Neuron (in vitro differentiated cells): ENCODE measurements around the gene GSG1L.

Source experiments
- H2AFZ ChIP-seq: one replicate; pipeline ENCODE4 v1.6.1; 2013; ENCODE audit warnings: low read depth, mild to moderate bottlenecking, inconsistent platforms, low read length, moderate library complexity
- H3K27me3 ChIP-seq: one replicate; pipeline ENCODE4 v1.6.1; 2013; ENCODE audit warnings: low read length; ENCODE audit not compliant: insufficient read depth
- H3K36me3 ChIP-seq: one replicate; pipeline ENCODE4 v1.6.1; 2013; ENCODE audit warnings: low read length; ENCODE audit not compliant: insufficient read depth
- H3K4me1 ChIP-seq: one replicate; pipeline ENCODE4 v1.6.1; 2013; ENCODE audit warnings: low read length; ENCODE audit not compliant: insufficient read depth
- H3K4me3 ChIP-seq: 2 replicates; pipeline ENCODE4 v1.5.1; 2013; ENCODE audit warnings: mild to moderate bottlenecking, low read length, moderate library complexity
- H3K9me3 ChIP-seq: one replicate; pipeline ENCODE4 v1.6.1; 2013; ENCODE audit warnings: low read length

Gene GSG1L

GRCh38 chr16:28087675-28088300 is 24.3 kb upstream of the GSG1L start:
- no peaks in the 10 kb centered on the region for H3K4me1 ChIP-seq

GRCh38 chr16:28087140-28087660 is 23.7 kb upstream of the GSG1L start:
- Histone ChIP-seq H2AFZ (no peak overlapping the region), H3K4me1 (no peaks in the 10 kb centered on the region), H3K36me3 (no peaks in the 10 kb centered on the region), H3K9me3 (no peaks in the 10 kb centered on the region), H3K27me3 (no peaks in the 10 kb centered on the region), H3K4me3 (no peak overlapping the region)

More at GRCh38 chr16:28087675-28088300, 24.3 kb upstream of the GSG1L start:
- no peak overlapping the region for H2AFZ ChIP-seq
- H3K9me3 ChIP-seq: no peaks in the 10 kb centered on the region
- no peaks in the 10 kb centered on the region for H3K27me3 ChIP-seq
- no peaks in the 10 kb centered on the region for H3K36me3 ChIP-seq
- no peak overlapping the region for H3K4me3 ChIP-seq

GRCh38 chr16:28086186-28087139 is 22.9 kb upstream of the GSG1L start:
- Histone ChIP-seq H2AFZ (no peak overlapping the region), H3K4me1 (no peaks in the 10 kb centered on the region), H3K9me3 (no peaks in the 10 kb centered on the region), H3K4me3 (no peak overlapping the region), H3K36me3 (no peaks in the 10 kb centered on the region), H3K27me3 (no peaks in the 10 kb centered on the region)

- Histone ChIP-seq H3K9me3 (no peaks in the 10 kb centered on the region), H3K27me3 (no peaks in the 10 kb centered on the region), H3K4me1 (no peaks in the 10 kb centered on the region), H3K36me3 (no peaks in the 10 kb centered on the region), H2AFZ (no peak overlapping the region), H3K4me3 (no peak overlapping the region)
Observed at GRCh38 chr16:28085389-28086171, 22.1 kb upstream of the GSG1L start.

- Histone ChIP-seq H2AFZ (no peak overlapping the region), H3K36me3 (no peaks in the 10 kb centered on the region), H3K4me1 (no peaks in the 10 kb centered on the region), H3K4me3 (no peak overlapping the region), H3K9me3 (no peaks in the 10 kb centered on the region), H3K27me3 (no peaks in the 10 kb centered on the region)
Observed at GRCh38 chr16:28084209-28084608, 20.7 kb upstream of the GSG1L start.

GRCh38 chr16:28082624-28083023 is 19.1 kb upstream of the GSG1L start:
- H3K4me3 ChIP-seq: no peak overlapping the region

GRCh38 chr16:28081391-28081968 is 18.0 kb upstream of the GSG1L start:
- H3K4me1 ChIP-seq: no peaks in the 10 kb centered on the region

More at GRCh38 chr16:28082624-28083023, 19.1 kb upstream of the GSG1L start:
- Histone ChIP-seq H3K36me3 (no peaks in the 10 kb centered on the region), H2AFZ (no peak overlapping the region), H3K4me1 (no peaks in the 10 kb centered on the region), H3K27me3 (no peaks in the 10 kb centered on the region), H3K9me3 (no peaks in the 10 kb centered on the region)

GRCh38 chr16:28078261-28078660 is 14.7 kb upstream of the GSG1L start:
- Histone ChIP-seq H3K4me1 (no peaks in the 10 kb centered on the region), H3K27me3 (no peaks in the 10 kb centered on the region), H3K4me3 (no peak overlapping the region), H2AFZ (no peak overlapping the region), H3K9me3 (no peaks in the 10 kb centered on the region), H3K36me3 (no peaks in the 10 kb centered on the region)

More at GRCh38 chr16:28081391-28081968, 18.0 kb upstream of the GSG1L start:
- no peak overlapping the region for H3K4me3 ChIP-seq
- H3K27me3 ChIP-seq: no peaks in the 10 kb centered on the region
- H3K36me3 ChIP-seq: no peaks in the 10 kb centered on the region
- H3K9me3 ChIP-seq: no peaks in the 10 kb centered on the region
- H2AFZ ChIP-seq: no peak overlapping the region

- no peaks in the 10 kb centered on the region for H3K9me3 ChIP-seq
- H3K36me3 ChIP-seq: no peaks in the 10 kb centered on the region
- H3K4me3 ChIP-seq: no peak overlapping the region
- no peaks in the 10 kb centered on the region for H3K4me1 ChIP-seq
- no peak overlapping the region for H2AFZ ChIP-seq
- H3K27me3 ChIP-seq: peaks cover 3% of the 10 kb centered on the region
Observed at GRCh38 chr16:28073836-28074235, 10.3 kb upstream of the GSG1L start.

GRCh38 chr16:28072087-28072486 is 8.6 kb upstream of the GSG1L start:
- Histone ChIP-seq H3K4me3 (no peak overlapping the region), H3K4me1 (no peaks in the 10 kb centered on the region), H3K27me3 (peaks cover 10% of the 10 kb centered on the region), H3K36me3 (no peaks in the 10 kb centered on the region), H2AFZ (no peak overlapping the region), H3K9me3 (no peaks in the 10 kb centered on the region)

GRCh38 chr16:28069971-28070794 is 6.7 kb upstream of the GSG1L start:
- Histone ChIP-seq H2AFZ (no peak overlapping the region), H3K4me3 (no peak overlapping the region), H3K36me3 (no peaks in the 10 kb centered on the region), H3K4me1 (no peaks in the 10 kb centered on the region), H3K27me3 (peaks cover 25% of the 10 kb centered on the region), H3K9me3 (no peaks in the 10 kb centered on the region)

GRCh38 chr16:28068976-28069375 is 5.5 kb upstream of the GSG1L start:
- Histone ChIP-seq H3K36me3 (no peaks in the 10 kb centered on the region), H3K4me1 (no peaks in the 10 kb centered on the region), H2AFZ (no peak overlapping the region), H3K27me3 (peaks cover 36% of the 10 kb centered on the region), H3K4me3 (no peak overlapping the region), H3K9me3 (no peaks in the 10 kb centered on the region)
